Endothelial cell of umbilical vein (primary cell): ENCODE measurements around the gene FRY. TPM values are rescaled to one million over a fixed set of nuclear protein-coding genes. Genes with fewer than 3 reads are reported as not detected.
A peak's percentile ranks its signal among the peaks of the same experiment; 100 is the strongest.

Experiments used
- BruUV-seq: library from RNA; stranded (reverse); fragments of 400-500 nt; replicated peaks from 2 replicates; lab custom pipeline; 2021; lab: Mats Ljungman, UMichigan
- CTCF ChIA-PET: fragments of 300-600, 350-600 bp; sonication (Branson Sonifier 250); formaldehyde crosslinking; loops from one replicate; lab custom pipeline; 2021; ENCODE audit warnings: antibody characterized with exemption, inconsistent platforms; lab: Charles Lee
- POLR2A ChIA-PET: fragments of 300-600, 350-600 bp; sonication (Branson Sonifier 250); formaldehyde crosslinking; loops from one replicate; lab custom pipeline; 2021; ENCODE audit warnings: antibody characterized with exemption, inconsistent platforms; lab: Charles Lee
- DNase-seq: peaks from one replicate; pipeline ENCODE4 v3.0.0-alpha.2; 2011; ENCODE audit warnings: low read depth, low spot score
- FAIRE-seq: peaks from 2 replicates; lab custom pipeline; 2011; peaks lifted over from hg19 to GRCh38; lab: Jason Lieb, UNC
- H2AFZ ChIP-seq: 2 replicates; pipeline ENCODE4 v1.6.0; 2012; ENCODE audit warnings: low read depth, low read length, control low read depth, inconsistent platforms
- H3K27ac ChIP-seq: 2 replicates; pipeline ENCODE4 v1.5.1; 2011; ENCODE audit warnings: low read depth, mild to moderate bottlenecking, control low read depth, low read length, moderate library complexity; ENCODE audit not compliant: insufficient read depth
- H3K27me3 ChIP-seq, 2 experiments: 2 replicates each; pipeline versions ENCODE4 v1.6.0 to v1.6.1; 2011; ENCODE audit warnings: low read length in 2 of 2, mixed read lengths in 1 of 2; ENCODE audit not compliant: control insufficient read depth in 2 of 2, insufficient read depth in 2 of 2
- H3K36me3 ChIP-seq, 2 experiments: 2 replicates in 1 of 2; 3 replicates in 1 of 2; pipeline ENCODE4 v1.5.1; 2011; ENCODE audit warnings: low read length in 2 of 2, mild to moderate bottlenecking in 1 of 2, moderate library complexity in 1 of 2; ENCODE audit not compliant: control insufficient read depth in 2 of 2, insufficient read depth in 2 of 2; ENCODE audit errors: extremely low read depth in 1 of 2
- H3K4me1 ChIP-seq: 3 replicates; pipeline ENCODE4 v1.5.1; 2011; ENCODE audit warnings: mild to moderate bottlenecking, low read length; ENCODE audit not compliant: control insufficient read depth, insufficient read depth; ENCODE audit errors: extremely low read depth
- H3K4me2 ChIP-seq: 2 replicates; pipeline ENCODE4 v1.6.1; 2011; ENCODE audit warnings: low read length, control low read depth, mixed read lengths; ENCODE audit not compliant: insufficient read depth
- H3K4me3 ChIP-seq, 3 experiments: fragments of 200-600 bp in 1 of 3; sonication (generic), shearing (Covaris generic) in 1 of 3; replicated peaks in 1 of 3; 2 replicates each; pipeline ENCODE4 v1.5.1; 2011 to 2016; ENCODE audit warnings: control low read depth in 3 of 3, low read length in 3 of 3, mild to moderate bottlenecking in 2 of 3, inconsistent platforms in 1 of 3, low read depth in 1 of 3, moderate library complexity in 1 of 3; ENCODE audit not compliant: insufficient read depth in 1 of 3
- H3K79me2 ChIP-seq: 2 replicates; pipeline ENCODE4 v1.6.0; 2012; ENCODE audit warnings: low read length, inconsistent platforms; ENCODE audit not compliant: control insufficient read depth, insufficient read depth
- H3K9ac ChIP-seq: replicated peaks from 2 replicates; pipeline ENCODE3; 2011; ENCODE audit warnings: low read length, control low read depth; ENCODE audit not compliant: insufficient read depth; ENCODE audit errors: extremely low read depth
- H3K9me1 ChIP-seq: replicated peaks from 3 replicates; pipeline ENCODE4 v1.6.0; 2011; ENCODE audit warnings: mild to moderate bottlenecking, low read length; ENCODE audit not compliant: control insufficient read depth, insufficient read depth; ENCODE audit errors: extremely low read depth
- H3K9me3 ChIP-seq: replicated peaks from 2 replicates; pipeline ENCODE4 v1.5.1; 2012; ENCODE audit warnings: low read length, inconsistent platforms; ENCODE audit not compliant: control insufficient read depth, insufficient read depth
- H4K20me1 ChIP-seq: replicated peaks from 2 replicates; pipeline ENCODE3; 2011; ENCODE audit warnings: mild to moderate bottlenecking, low read length; ENCODE audit not compliant: control insufficient read depth, insufficient read depth; ENCODE audit errors: extremely low read depth
- CTCF ChIP-seq, 2 donors: IDR thresholded peaks; 1 replicate in 1 of 2; 2 replicates in 1 of 2; pipeline ENCODE4 v1.5.1; 2011; ENCODE audit warnings: low read length in 2 of 2, mild to moderate bottlenecking in 2 of 2, moderate library complexity in 2 of 2, control low read depth in 1 of 2, inconsistent platforms in 1 of 2, low read depth in 1 of 2; ENCODE audit not compliant: insufficient read depth in 1 of 2; ENCODE audit errors: extremely low read depth in 1 of 2
- EZH2 ChIP-seq: IDR thresholded peaks from 2 replicates; pipeline ENCODE4 v1.6.1; 2012; ENCODE audit warnings: borderline replicate concordance, low read depth, mild to moderate bottlenecking, moderate library complexity, low read length, inconsistent platforms; ENCODE audit not compliant: severe bottlenecking
- FOS ChIP-seq: IDR thresholded peaks from 2 replicates; pipeline ENCODE4 v1.6.1; 2011; ENCODE audit warnings: mild to moderate bottlenecking, low read length, moderate library complexity, borderline replicate concordance; ENCODE audit not compliant: insufficient read depth
- GATA2 ChIP-seq: IDR thresholded peaks from 2 replicates; pipeline ENCODE4 v1.7.0; 2011; ENCODE audit warnings: low read depth, mild to moderate bottlenecking, moderate library complexity, mixed read lengths, low read length; ENCODE audit not compliant: insufficient read length, insufficient read depth
- JUN ChIP-seq: IDR thresholded peaks from 2 replicates; pipeline ENCODE4 v1.6.1; 2011; ENCODE audit warnings: borderline replicate concordance, low read depth; ENCODE audit not compliant: insufficient read length, insufficient read depth
- MAX ChIP-seq: IDR thresholded peaks from 2 replicates; pipeline ENCODE4 v1.6.1; 2011; ENCODE audit not compliant: insufficient read depth, insufficient read length
- MYC ChIP-seq: IDR thresholded peaks from one replicate; pipeline ENCODE4 v1.6.1; 2011; ENCODE audit warnings: mild to moderate bottlenecking, low read depth, low read length
- POLR2A ChIP-seq: IDR thresholded peaks from 2 replicates; pipeline ENCODE4 v1.6.1; 2012; ENCODE audit warnings: low read depth, mild to moderate bottlenecking, control low read depth, low read length
- POLR2AphosphoS5 ChIP-seq: IDR thresholded peaks from 2 replicates; pipeline ENCODE4 v1.6.1; 2012; ENCODE audit warnings: low read depth, mild to moderate bottlenecking, control low read depth, low read length, moderate library complexity; ENCODE audit not compliant: insufficient read depth
- dilution Hi-C: fragments of 300-500 bp; cut with MboI; formaldehyde crosslinking; loops from one replicate; pipeline ENCODE4 v1.15.0; 2019; ENCODE audit warnings: low sequenced_read_pairs; ENCODE audit not compliant: extremely low pct_ligation_motif_present
- intact Hi-C: fragments of 100-400 bp; cut with micrococcal nuclease; formaldehyde crosslinking; loops from one replicate; pipeline ENCODE4 v1.10.0; 2022
- polyA plus RNA-seq, 4 experiments: library from polyadenylated mRNA; depleted of rRNA in 3 of 4; stranded (reverse) in 3 of 4; unstranded in 1 of 4; fragments of >200 nt; gene quantifications; 2 replicates each; pipeline versions ENCODE4 v1.2.1 to v1.2.3, GENCODE V29; 2011 to 2012; ENCODE audit warnings: missing spikeins in 1 of 4
- total RNA-seq: library from RNA; stranded (reverse); gene quantifications from 2 replicates; pipeline ENCODE4 v1.2.3, GENCODE V29; 2021

Gene FRY
- total and polyA plus RNA-seq, 2 donors (not counting 3 experiments of a cell fraction or from before 2014, with no cell fraction given), result 57.3 to 75.8 TPM

- no peaks in the 10 kb centered on the region for H3K79me2 ChIP-seq
- dilution Hi-C loops, result no loop called here
- no peaks in the 10 kb centered on the region for H3K36me3 ChIP-seq
- CTCF ChIA-PET, result interaction anchor here (0.7 to 1.1 kb wide), 2 partner anchors 222 to 379 kb away, joined by 3 to 4 read pairs; no protein-coding TSS in a partner anchor
- no peak overlapping the region for H3K4me3 ChIP-seq
- DNase-seq (peak; percentile 29), FAIRE-seq (peak; percentile 57)
- no peaks in the 10 kb centered on the region for H3K4me1 ChIP-seq
- intact Hi-C loops, result loop anchor here (5.0 to 10.0 kb wide), 2 partner anchors 111 to 621 kb away; no protein-coding TSS in a partner anchor
- no peaks in the 10 kb centered on the region for H3K9me3 ChIP-seq
- no peak overlapping the region for H3K4me2 ChIP-seq
- no TSS peak for BruUV-seq
- POLR2A ChIA-PET, result no interaction called here
- TF ChIP-seq POLR2A (no peak), GATA2 (no peak), EZH2 (no peak), MAX (no peak), POLR2AphosphoS5 (no peak), CTCF (IDR thresholded peaks at IDR 0.05; ENCODE audit: extremely low read depth in 1 of 2, insufficient read depth in 1 of 2, low read depth in 1 of 2, low read length in 2 of 2) (no peak), JUN (no peak), FOS (no peak), MYC (no peak)
- H4K20me1 ChIP-seq, result no peaks in the 10 kb centered on the region
- no peaks in the 10 kb centered on the region for H3K27me3 ChIP-seq
- H3K9ac ChIP-seq, result no peak overlapping the region
- H3K9me1 ChIP-seq, result no peaks in the 10 kb centered on the region
- H2AFZ ChIP-seq, result no peak overlapping the region
- H3K27ac ChIP-seq, result no peak overlapping the region
Observed at GRCh38 chr13:32023698-32024097, 7.9 kb upstream of the FRY start.
